HUES6 (cell line): ENCODE data around the gene KLF16.

ENCODE experiments used
- H3K27ac ChIP-seq: 2 replicates; pipeline ENCODE4 v1.7.0; 2013; ENCODE audit warnings: low read depth, mild to moderate bottlenecking, low read length, inconsistent platforms
- H3K27me3 ChIP-seq: 2 replicates; pipeline ENCODE4 v1.6.1; 2013; ENCODE audit warnings: low read length; ENCODE audit not compliant: control insufficient read depth, insufficient read depth
- H3K36me3 ChIP-seq: 2 replicates; pipeline ENCODE4 v1.6.1; 2013; ENCODE audit warnings: low read length; ENCODE audit not compliant: control insufficient read depth, insufficient read depth
- H3K4me1 ChIP-seq: 2 replicates; pipeline ENCODE4 v1.6.1; 2013; ENCODE audit warnings: low read length; ENCODE audit not compliant: control insufficient read depth, insufficient read depth
- H3K4me3 ChIP-seq: 2 replicates; pipeline ENCODE4 v1.5.1; 2013; ENCODE audit warnings: low read depth, low read length
- H3K9ac ChIP-seq: one replicate; pipeline ENCODE4 v1.6.1; 2013; ENCODE audit warnings: mild to moderate bottlenecking, low read length
- H3K9me3 ChIP-seq: 2 replicates; pipeline ENCODE4 v1.6.1; 2013; ENCODE audit warnings: low read depth, low read length; ENCODE audit not compliant: control insufficient read depth, insufficient read depth

KLF16 gene

GRCh38 chr19:1826557-1827521, 36.5 kb downstream of the KLF16 start:
- H3K27ac ChIP-seq: peak overlapping the region; percentile 87
- peaks cover 18% of the 10 kb centered on the region for H3K4me1 ChIP-seq
- H3K4me3 ChIP-seq: peak overlapping the region; percentile 35; the same call in 1 of the 2 replicates
- H3K9me3 ChIP-seq: no peaks in the 10 kb centered on the region
- H3K27me3 ChIP-seq: no peaks in the 10 kb centered on the region
- peaks cover 46% of the 10 kb centered on the region for H3K36me3 ChIP-seq
- peak overlapping the region; percentile 48 for H3K9ac ChIP-seq

GRCh38 chr19:1825909-1826556, 37.3 kb downstream of the KLF16 start:
- Histone ChIP-seq H3K27ac (no peak overlapping the region; the same call in 1 of the 2 replicates), H3K27me3 (no peaks in the 10 kb centered on the region), H3K9me3 (no peaks in the 10 kb centered on the region), H3K4me3 (peak overlapping the region; percentile 32; the same call in 1 of the 2 replicates), H3K9ac (no peak overlapping the region), H3K36me3 (peaks cover 51% of the 10 kb centered on the region), H3K4me1 (peaks cover 18% of the 10 kb centered on the region)

DNA sequence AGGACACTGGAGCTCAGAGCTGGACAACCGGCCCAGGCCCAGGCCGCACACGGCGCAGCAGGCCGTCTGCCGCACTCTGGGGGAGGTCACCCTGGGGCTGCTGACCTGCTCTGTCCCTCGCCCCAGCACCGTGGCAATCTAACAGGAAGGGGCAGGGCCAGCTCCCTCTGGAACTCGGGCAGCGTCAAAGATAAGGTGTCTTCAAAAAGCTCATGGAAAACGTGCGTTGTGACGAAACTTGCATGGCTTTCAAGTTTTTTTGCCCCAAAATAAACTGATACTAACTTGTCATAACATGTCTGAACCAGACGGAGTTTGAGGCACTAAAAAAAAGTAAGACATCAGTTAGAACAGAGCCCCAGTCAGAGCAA, 39.1 kb downstream of the KLF16 start:
- Histone ChIP-seq H3K27ac (no peak overlapping the region), H3K9ac (no peak overlapping the region), H3K4me3 (no peak overlapping the region), H3K4me1 (peaks cover 18% of the 10 kb centered on the region), H3K9me3 (no peaks in the 10 kb centered on the region), H3K36me3 (peaks cover 53% of the 10 kb centered on the region), H3K27me3 (no peaks in the 10 kb centered on the region)

DNA sequence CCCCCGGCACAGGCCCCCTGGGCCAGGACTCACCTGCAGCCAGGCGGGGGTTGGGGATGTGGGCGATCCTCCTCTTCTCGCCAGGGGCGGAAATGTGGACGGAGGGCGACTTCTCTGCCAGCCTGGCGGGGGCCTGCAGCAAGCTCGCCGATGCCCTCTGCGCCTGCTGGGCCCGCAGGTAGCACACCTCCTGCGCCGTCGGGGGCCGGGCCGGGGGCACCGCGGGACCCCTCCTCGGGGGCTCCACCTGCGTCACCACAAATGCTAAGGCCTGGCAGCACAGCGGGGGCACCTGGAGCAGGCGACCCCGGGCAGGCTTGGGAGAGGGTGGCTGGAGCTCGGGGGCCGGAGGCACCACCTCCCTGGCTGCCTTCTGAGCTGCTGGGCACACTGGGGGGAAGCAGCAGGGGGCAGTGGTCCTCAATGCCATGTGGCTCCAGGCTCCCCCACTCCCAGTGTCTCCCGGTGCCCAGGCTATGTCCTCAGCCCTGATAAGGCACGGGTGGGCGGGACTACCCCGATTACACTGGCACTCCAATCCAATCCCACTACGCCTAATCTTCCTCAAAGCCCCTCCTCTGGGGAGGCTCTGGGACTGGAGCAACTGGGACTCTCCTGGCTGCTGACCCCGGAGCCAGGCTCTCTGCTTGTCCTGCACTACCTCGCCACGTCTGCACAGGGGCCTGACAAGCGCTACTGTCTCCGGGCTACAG, 39.7 kb downstream of the KLF16 start:
- H3K9ac ChIP-seq: no peak overlapping the region
- peaks cover 56% of the 10 kb centered on the region for H3K36me3 ChIP-seq
- H3K4me3 ChIP-seq: no peak overlapping the region
- no peak overlapping the region for H3K27ac ChIP-seq
- H3K27me3 ChIP-seq: no peaks in the 10 kb centered on the region
- no peaks in the 10 kb centered on the region for H3K9me3 ChIP-seq
- H3K4me1 ChIP-seq: peaks cover 18% of the 10 kb centered on the region

DNA sequence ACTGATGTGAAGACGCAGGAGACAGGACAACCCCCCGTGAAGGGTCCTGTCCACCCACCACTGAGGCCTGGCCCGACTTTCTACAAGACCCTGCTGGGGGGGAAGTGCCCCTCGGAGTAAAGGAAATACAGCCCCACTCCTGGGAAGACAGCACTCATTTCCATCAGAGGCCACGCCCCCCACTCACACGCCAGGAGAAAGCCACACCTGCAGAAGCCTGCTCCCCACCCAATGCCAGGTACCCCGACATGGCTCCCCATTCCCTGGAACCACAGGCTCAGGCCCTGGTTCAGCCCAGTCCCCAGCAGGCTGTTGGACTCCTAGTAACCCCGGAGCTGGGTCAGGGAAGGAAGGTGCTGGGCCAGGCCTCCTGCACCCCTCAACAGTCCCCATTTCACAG, 40.4 kb downstream of the KLF16 start:
- H3K27ac ChIP-seq: no peak overlapping the region
- no peak overlapping the region for H3K9ac ChIP-seq
- H3K27me3 ChIP-seq: no peaks in the 10 kb centered on the region
- peaks cover 62% of the 10 kb centered on the region for H3K36me3 ChIP-seq
- H3K4me3 ChIP-seq: no peak overlapping the region
- H3K9me3 ChIP-seq: no peaks in the 10 kb centered on the region
- H3K4me1 ChIP-seq: peaks cover 18% of the 10 kb centered on the region

GRCh38 chr19:1822210-1822609, 41.2 kb downstream of the KLF16 start:
- Histone ChIP-seq H3K27ac (no peak overlapping the region), H3K4me1 (peaks cover 15% of the 10 kb centered on the region), H3K9ac (no peak overlapping the region), H3K27me3 (no peaks in the 10 kb centered on the region), H3K9me3 (no peaks in the 10 kb centered on the region), H3K4me3 (no peak overlapping the region), H3K36me3 (peaks cover 69% of the 10 kb centered on the region)

DNA sequence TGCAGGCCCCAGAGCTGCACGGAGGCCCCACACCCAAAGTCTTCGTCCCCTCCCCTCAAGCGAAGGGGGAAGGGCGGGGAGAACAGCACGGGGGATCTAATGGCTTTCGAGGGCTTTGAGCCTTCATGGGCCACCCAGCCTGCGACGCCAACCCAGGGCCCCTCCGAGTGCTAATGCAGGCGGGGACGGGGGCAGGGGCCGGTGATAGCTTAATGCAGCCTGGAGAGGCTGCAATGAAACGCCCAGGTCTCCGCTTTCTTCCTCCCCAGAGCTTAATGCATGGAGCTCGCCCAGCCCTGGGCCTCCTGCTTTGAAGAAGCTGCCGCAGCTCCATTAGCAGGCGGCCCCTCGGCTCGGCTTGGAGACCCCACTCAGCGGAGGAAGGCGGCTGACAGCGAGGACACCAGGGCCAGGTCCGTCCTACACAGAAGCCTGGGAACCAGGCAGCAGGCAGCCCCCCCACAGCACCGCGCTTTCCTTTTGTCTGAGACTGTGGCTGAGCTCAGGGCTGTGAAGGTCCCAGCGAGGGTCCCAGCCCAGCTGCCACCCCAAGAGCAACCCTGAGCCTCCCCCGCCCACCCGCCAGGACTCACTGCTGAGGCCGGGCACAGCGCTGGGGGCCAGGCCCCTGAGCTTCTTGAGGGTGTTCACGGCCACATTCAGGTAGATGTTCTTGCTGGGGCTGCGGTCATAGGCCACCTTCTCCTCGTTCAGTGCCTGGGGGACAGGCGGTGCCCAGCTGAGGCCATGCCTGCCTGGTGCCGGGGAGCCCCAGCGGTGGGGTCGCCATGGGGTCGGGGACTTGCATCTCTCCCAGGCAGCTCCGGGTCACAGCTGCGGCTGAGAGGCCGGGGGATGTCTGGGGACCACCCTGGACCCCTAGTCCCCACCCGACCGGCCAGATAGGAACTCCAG, 43.8 kb downstream of the KLF16 start:
- no peak overlapping the region for H3K9ac ChIP-seq
- no peak overlapping the region for H3K4me3 ChIP-seq
- H3K36me3 ChIP-seq: peaks cover 79% of the 10 kb centered on the region

DNA sequence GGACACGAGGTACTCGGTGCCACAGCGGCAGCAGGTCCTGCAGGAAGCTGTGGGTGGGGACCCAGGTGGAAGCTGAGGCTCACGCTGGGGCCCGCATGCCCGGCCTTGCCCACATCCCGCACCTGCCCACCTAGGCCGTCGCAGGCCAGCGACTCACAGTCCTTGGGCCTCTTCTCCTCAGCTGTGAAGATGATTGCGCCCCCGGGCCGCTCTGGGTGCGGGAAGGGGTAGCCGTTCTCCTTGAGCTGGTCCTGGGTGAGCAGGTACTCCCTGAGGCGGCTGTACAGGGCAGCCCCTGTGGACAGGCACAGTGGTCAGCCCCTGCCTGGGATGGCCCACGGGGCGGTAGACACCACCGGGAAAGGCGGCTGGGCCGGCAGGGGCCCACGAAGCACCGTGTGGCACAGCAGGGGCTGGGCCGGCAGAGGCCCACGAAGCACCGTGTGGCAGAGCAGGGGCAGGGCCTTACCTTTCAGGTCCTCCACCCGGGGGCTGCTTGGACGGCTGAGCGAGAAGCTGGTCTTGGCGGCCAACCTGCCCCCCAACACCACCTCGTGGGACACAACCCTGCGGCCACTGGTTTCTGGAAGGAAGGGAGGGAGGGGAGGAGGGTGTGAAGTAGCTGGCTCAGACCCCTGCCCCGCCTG, 44.7 kb downstream of the KLF16 start:
- Histone ChIP-seq H3K4me1 (no peaks in the 10 kb centered on the region), H3K36me3 (peaks cover 71% of the 10 kb centered on the region), H3K27ac (no peak overlapping the region), H3K27me3 (no peaks in the 10 kb centered on the region), H3K4me3 (no peak overlapping the region), H3K9me3 (no peaks in the 10 kb centered on the region), H3K9ac (no peak overlapping the region)

More for the DNA sequence above, 43.8 kb downstream of the KLF16 start:
- H3K27ac ChIP-seq: no peak overlapping the region
- H3K27me3 ChIP-seq: no peaks in the 10 kb centered on the region
- peaks cover 4% of the 10 kb centered on the region; the same call in 1 of the 2 replicates for H3K4me1 ChIP-seq
- H3K9me3 ChIP-seq: no peaks in the 10 kb centered on the region

DNA sequence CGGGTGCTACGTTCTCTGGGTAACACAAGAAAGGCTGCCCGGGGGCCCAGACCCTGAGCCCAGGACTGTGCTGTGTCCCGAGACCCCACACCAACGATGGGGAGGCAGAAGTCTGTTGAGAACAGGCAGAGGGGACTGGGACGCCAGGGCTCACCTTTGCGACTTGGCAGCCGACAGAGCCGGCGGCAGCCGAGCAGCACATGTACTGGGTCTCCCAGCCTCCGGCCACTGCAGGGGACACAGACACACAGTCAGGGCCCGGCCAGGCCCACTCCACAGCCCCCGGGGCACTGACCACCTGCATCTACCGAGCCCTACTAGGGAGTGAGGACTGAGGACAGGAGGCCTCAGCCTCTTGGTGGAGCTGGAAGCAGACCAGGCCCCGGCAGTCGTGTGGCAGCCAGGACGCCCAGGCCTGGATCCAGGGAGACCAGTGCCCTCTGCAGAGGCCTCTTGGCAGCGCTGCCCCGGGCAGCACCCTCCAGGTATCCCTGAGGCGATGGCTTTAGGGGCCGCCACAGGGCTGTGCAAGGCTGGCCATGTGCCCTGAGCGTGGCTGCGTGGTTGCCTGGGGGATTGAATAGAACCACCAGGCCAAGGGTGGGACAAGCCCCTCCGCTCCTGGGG, 45.7 kb downstream of the KLF16 start:
- Histone ChIP-seq H3K4me1 (no peaks in the 10 kb centered on the region), H3K27ac (no peak overlapping the region), H3K9ac (no peak overlapping the region), H3K9me3 (no peaks in the 10 kb centered on the region), H3K4me3 (no peak overlapping the region), H3K27me3 (no peaks in the 10 kb centered on the region), H3K36me3 (peaks cover 61% of the 10 kb centered on the region)
